H1 (cell line): ENCODE data around the gene GNL3L. TPM values are rescaled to one million over a fixed set of nuclear protein-coding genes. Genes with fewer than 3 reads are reported as not detected.

Source experiments
- CREB1 ChIP-seq: IDR thresholded peaks from 2 replicates; pipeline ENCODE4 v1.6.1; 2012; ENCODE audit warnings: inconsistent platforms
- EZH2 ChIP-seq: fragments of 200-600 bp; sonication (generic); IDR thresholded peaks from 2 replicates; pipeline ENCODE4 v1.7.1; 2012; ENCODE audit warnings: low read depth, mild to moderate bottlenecking, moderate library complexity, low read length, inconsistent platforms; ENCODE audit not compliant: severe bottlenecking
- FOSL1 ChIP-seq: IDR thresholded peaks from 2 replicates; pipeline ENCODE4 v1.6.1; 2011; ENCODE audit warnings: mild to moderate bottlenecking, low read depth, low read length, moderate library complexity; ENCODE audit not compliant: insufficient read depth
- NRF1 ChIP-seq: IDR thresholded peaks from 2 replicates; pipeline ENCODE4 v1.6.1; 2011; ENCODE audit warnings: mild to moderate bottlenecking, low read depth, low read length, improper control_type of control experiment
- PHF8 ChIP-seq: fragments of 200-600 bp; sonication (generic); conservative IDR thresholded peaks from 2 replicates; pipeline ENCODE4 v1.7.1; 2012; ENCODE audit warnings: low read depth, mild to moderate bottlenecking, inconsistent platforms, low read length, moderate library complexity
- SP2 ChIP-seq: IDR thresholded peaks from 2 replicates; pipeline ENCODE4 v1.6.1; 2012; ENCODE audit warnings: mild to moderate bottlenecking, low read length, inconsistent platforms
- SRF ChIP-seq: IDR thresholded peaks from 2 replicates; pipeline ENCODE4 v1.6.1; 2011; ENCODE audit warnings: mild to moderate bottlenecking, low read depth, low read length, moderate library complexity
- TEAD4 ChIP-seq: IDR thresholded peaks from 2 replicates; pipeline ENCODE4 v1.6.1; 2012; ENCODE audit warnings: low read depth, low read length, inconsistent platforms, mixed read lengths
- polyA plus RNA-seq, 7 experiments: library from polyadenylated mRNA; depleted of rRNA in 3 of 7; stranded (reverse) in 5 of 7; unstranded in 2 of 7; fragments of >200 nt in 5 of 7; fragments of 200-250 nt in 2 of 7; gene quantifications; 1 replicate in 5 of 7; 2 replicates in 1 of 7; 4 replicates in 1 of 7; pipeline versions ENCODE4 v1.2.1 to v1.2.3, GENCODE V29; 2011 to 2013; ENCODE audit warnings: missing spikeins in 2 of 7, mixed read lengths in 2 of 7
- total RNA-seq: library from RNA; stranded (reverse); fragmentation: NEBNext Ultra II Directional; extraction: Animal tissue kit (Norgen Biotek cat#: 25700); gene quantifications from 2 replicates; pipeline ENCODE4 v1.2.1, GENCODE V29; 2021
- TF ChIP-seq, protein P1 (sequence below): fragments of 300-600 bp; sonication (generic); IDR thresholded peaks from 2 replicates; pipeline ENCODE4 v1.7.1; 2012; ENCODE audit warnings: low read length, moderate library complexity, mild to moderate bottlenecking, inconsistent platforms; ENCODE audit not compliant: insufficient replicate concordance
- TF ChIP-seq, protein P2 (sequence below): IDR thresholded peaks from 2 replicates; pipeline ENCODE4 v1.6.1; 2012; ENCODE audit warnings: inconsistent platforms

The GNL3L gene
- total and polyA plus RNA-seq, 2 of the 8 experiments (the other 6 are each of a cell fraction or from before 2014, with no cell fraction given): 19.1 to 71.2 TPM

- TF ChIP-seq, protein P1, sequence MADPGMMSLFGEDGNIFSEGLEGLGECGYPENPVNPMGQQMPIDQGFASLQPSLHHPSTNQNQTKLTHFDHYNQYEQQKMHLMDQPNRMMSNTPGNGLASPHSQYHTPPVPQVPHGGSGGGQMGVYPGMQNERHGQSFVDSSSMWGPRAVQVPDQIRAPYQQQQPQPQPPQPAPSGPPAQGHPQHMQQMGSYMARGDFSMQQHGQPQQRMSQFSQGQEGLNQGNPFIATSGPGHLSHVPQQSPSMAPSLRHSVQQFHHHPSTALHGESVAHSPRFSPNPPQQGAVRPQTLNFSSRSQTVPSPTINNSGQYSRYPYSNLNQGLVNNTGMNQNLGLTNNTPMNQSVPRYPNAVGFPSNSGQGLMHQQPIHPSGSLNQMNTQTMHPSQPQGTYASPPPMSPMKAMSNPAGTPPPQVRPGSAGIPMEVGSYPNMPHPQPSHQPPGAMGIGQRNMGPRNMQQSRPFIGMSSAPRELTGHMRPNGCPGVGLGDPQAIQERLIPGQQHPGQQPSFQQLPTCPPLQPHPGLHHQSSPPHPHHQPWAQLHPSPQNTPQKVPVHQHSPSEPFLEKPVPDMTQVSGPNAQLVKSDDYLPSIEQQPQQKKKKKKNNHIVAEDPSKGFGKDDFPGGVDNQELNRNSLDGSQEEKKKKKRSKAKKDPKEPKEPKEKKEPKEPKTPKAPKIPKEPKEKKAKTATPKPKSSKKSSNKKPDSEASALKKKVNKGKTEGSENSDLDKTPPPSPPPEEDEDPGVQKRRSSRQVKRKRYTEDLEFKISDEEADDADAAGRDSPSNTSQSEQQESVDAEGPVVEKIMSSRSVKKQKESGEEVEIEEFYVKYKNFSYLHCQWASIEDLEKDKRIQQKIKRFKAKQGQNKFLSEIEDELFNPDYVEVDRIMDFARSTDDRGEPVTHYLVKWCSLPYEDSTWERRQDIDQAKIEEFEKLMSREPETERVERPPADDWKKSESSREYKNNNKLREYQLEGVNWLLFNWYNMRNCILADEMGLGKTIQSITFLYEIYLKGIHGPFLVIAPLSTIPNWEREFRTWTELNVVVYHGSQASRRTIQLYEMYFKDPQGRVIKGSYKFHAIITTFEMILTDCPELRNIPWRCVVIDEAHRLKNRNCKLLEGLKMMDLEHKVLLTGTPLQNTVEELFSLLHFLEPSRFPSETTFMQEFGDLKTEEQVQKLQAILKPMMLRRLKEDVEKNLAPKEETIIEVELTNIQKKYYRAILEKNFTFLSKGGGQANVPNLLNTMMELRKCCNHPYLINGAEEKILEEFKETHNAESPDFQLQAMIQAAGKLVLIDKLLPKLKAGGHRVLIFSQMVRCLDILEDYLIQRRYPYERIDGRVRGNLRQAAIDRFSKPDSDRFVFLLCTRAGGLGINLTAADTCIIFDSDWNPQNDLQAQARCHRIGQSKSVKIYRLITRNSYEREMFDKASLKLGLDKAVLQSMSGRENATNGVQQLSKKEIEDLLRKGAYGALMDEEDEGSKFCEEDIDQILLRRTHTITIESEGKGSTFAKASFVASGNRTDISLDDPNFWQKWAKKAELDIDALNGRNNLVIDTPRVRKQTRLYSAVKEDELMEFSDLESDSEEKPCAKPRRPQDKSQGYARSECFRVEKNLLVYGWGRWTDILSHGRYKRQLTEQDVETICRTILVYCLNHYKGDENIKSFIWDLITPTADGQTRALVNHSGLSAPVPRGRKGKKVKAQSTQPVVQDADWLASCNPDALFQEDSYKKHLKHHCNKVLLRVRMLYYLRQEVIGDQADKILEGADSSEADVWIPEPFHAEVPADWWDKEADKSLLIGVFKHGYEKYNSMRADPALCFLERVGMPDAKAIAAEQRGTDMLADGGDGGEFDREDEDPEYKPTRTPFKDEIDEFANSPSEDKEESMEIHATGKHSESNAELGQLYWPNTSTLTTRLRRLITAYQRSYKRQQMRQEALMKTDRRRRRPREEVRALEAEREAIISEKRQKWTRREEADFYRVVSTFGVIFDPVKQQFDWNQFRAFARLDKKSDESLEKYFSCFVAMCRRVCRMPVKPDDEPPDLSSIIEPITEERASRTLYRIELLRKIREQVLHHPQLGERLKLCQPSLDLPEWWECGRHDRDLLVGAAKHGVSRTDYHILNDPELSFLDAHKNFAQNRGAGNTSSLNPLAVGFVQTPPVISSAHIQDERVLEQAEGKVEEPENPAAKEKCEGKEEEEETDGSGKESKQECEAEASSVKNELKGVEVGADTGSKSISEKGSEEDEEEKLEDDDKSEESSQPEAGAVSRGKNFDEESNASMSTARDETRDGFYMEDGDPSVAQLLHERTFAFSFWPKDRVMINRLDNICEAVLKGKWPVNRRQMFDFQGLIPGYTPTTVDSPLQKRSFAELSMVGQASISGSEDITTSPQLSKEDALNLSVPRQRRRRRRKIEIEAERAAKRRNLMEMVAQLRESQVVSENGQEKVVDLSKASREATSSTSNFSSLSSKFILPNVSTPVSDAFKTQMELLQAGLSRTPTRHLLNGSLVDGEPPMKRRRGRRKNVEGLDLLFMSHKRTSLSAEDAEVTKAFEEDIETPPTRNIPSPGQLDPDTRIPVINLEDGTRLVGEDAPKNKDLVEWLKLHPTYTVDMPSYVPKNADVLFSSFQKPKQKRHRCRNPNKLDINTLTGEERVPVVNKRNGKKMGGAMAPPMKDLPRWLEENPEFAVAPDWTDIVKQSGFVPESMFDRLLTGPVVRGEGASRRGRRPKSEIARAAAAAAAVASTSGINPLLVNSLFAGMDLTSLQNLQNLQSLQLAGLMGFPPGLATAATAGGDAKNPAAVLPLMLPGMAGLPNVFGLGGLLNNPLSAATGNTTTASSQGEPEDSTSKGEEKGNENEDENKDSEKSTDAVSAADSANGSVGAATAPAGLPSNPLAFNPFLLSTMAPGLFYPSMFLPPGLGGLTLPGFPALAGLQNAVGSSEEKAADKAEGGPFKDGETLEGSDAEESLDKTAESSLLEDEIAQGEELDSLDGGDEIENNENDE: no peak
- TF ChIP-seq TEAD4 (peak; percentile 70; the same call in 1 of the 2 replicates), PHF8 (no peak), EZH2 (no peak), FOSL1 (no peak), SP2 (no peak), SRF (no peak), NRF1 (no peak), CREB1 (no peak)
- TF ChIP-seq, protein P2, sequence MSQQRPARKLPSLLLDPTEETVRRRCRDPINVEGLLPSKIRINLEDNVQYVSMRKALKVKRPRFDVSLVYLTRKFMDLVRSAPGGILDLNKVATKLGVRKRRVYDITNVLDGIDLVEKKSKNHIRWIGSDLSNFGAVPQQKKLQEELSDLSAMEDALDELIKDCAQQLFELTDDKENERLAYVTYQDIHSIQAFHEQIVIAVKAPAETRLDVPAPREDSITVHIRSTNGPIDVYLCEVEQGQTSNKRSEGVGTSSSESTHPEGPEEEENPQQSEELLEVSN: no peak
These were observed 47.0 kb upstream of the GNL3L start (continued) for GRCh38 chrX:54482839-54483593.
